ENCODE results near the gene STRN.

STRN gene

GRCh38 chr2:36797324-36798070 lies 168.8 kb downstream of the STRN start:
- DNase-seq (ENCODE audit: low spot score) = no peak

Small RNA genes lying within 50 kb of the gene (small RNA-seq; reads per million reads assigned to genes)
- gene RNU6-577P = 0 reads per million in 2 experiments

Measured in SK-N-DZ (cell line).